Parathyroid adenoma (tissue), 2 donors: ENCODE measurements around the gene SELENOP.
"Not testable (repeated sequence)": the region's sequence is repeated elsewhere in the genome, so short reads cannot be mapped to it uniquely, and the experiment has no call there.

Source experiments
- H2AFZ ChIP-seq: fragments of 300-600 bp; sonication (generic); one replicate; pipeline ENCODE4 v1.7.0; 2017; ENCODE audit warnings: antibody characterized with exemption, mild to moderate bottlenecking
- H3K27ac ChIP-seq: fragments of 300-600 bp; sonication (generic); one replicate; pipeline ENCODE4 v1.7.0; 2017
- H3K27me3 ChIP-seq: fragments of 300-600 bp; sonication (generic); one replicate; pipeline ENCODE4 v1.7.0; 2017; ENCODE audit warnings: low read length; ENCODE audit not compliant: control insufficient read depth, insufficient read depth
- H3K36me3 ChIP-seq: fragments of 300-600 bp; sonication (generic); one replicate; pipeline ENCODE4 v1.7.0; 2017; ENCODE audit warnings: low read length; ENCODE audit not compliant: control insufficient read depth, insufficient read depth
- H3K4me1 ChIP-seq: fragments of 300-600 bp; sonication (generic); one replicate; pipeline ENCODE4 v1.7.0; 2017; ENCODE audit warnings: control low read depth
- H3K4me2 ChIP-seq: fragments of 300-600 bp; sonication (generic); one replicate; pipeline ENCODE4 v1.7.0; 2017; ENCODE audit warnings: low read length
- H3K4me3 ChIP-seq: fragments of 300-600 bp; sonication (generic); one replicate; pipeline ENCODE4 v1.7.0; 2017; ENCODE audit warnings: low read depth, low read length
- H3K79me2 ChIP-seq: fragments of 300-600 bp; sonication (generic); one replicate; pipeline ENCODE4 v1.7.0; 2017; ENCODE audit warnings: control low read depth
- H3K9ac ChIP-seq: fragments of 300-600 bp; sonication (generic); one replicate; pipeline ENCODE4 v1.7.0; 2017; ENCODE audit warnings: mild to moderate bottlenecking
- H3K9me3 ChIP-seq: fragments of 300-600 bp; sonication (generic); one replicate; pipeline ENCODE4 v1.7.0; 2017; ENCODE audit warnings: low read length; ENCODE audit not compliant: control insufficient read depth
- TF ChIP-seq, protein P1 (sequence below): fragments of 300-600 bp; sonication (generic); IDR thresholded peaks from one replicate; pipeline ENCODE4 v1.7.0; 2017; ENCODE audit warnings: antibody characterized with exemption, mild to moderate bottlenecking
- donor health status: primary hyperparathyroidism.

SELENOP gene

DNA sequence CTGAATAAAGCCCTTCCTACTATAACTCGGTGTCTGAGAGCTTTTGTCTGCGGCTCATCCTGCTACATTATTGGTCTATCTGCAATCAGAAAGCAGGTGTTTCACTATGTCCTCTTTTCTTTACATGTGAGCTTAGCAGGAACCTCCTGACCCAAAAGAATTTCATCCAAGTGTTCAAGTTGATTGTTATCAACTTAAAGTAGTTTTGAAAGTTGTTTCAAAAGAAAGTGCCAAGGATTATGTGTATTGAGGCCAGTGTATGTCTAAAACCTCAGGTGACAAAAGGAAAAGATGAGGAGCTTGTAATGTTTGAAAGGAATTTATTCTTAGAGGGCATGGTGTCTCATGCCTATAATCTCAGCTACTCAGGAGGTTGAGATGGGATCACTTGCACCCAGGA lies 8.1 kb upstream of the SELENOP start:
- Histone ChIP-seq H3K9ac (no peak overlapping the region), H3K79me2 (no peaks in the 10 kb centered on the region), H3K27me3 (no peaks in the 10 kb centered on the region), H3K27ac (no peak overlapping the region), H3K36me3 (no peaks in the 10 kb centered on the region), H3K4me1 (no peaks in the 10 kb centered on the region), H3K4me2 (no peak overlapping the region), H3K9me3 (no peaks in the 10 kb centered on the region), H2AFZ (no peak overlapping the region), H3K4me3 (no peak overlapping the region)
- TF ChIP-seq, protein P1, sequence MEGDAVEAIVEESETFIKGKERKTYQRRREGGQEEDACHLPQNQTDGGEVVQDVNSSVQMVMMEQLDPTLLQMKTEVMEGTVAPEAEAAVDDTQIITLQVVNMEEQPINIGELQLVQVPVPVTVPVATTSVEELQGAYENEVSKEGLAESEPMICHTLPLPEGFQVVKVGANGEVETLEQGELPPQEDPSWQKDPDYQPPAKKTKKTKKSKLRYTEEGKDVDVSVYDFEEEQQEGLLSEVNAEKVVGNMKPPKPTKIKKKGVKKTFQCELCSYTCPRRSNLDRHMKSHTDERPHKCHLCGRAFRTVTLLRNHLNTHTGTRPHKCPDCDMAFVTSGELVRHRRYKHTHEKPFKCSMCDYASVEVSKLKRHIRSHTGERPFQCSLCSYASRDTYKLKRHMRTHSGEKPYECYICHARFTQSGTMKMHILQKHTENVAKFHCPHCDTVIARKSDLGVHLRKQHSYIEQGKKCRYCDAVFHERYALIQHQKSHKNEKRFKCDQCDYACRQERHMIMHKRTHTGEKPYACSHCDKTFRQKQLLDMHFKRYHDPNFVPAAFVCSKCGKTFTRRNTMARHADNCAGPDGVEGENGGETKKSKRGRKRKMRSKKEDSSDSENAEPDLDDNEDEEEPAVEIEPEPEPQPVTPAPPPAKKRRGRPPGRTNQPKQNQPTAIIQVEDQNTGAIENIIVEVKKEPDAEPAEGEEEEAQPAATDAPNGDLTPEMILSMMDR, result no peak

DNA sequence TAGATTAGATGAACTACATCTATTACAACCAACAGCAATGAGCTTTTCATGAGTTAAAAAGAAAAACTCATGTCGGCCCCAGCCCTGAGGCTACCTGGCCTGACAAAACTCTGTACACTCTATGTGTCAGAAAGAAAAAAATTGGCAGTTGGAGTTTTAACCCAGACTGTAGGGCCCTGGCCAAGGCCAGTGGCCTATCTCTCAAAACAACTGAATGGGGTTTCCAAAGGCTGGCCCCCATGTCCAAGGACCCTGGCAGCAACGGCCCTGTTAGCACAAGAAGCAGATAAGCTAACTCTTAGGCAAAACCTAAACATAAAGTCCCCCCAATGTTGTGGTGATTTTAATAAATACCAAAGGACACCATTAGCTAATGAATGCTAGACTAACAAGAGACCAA lies 4.9 kb upstream of the SELENOP start:
- not testable (repeated sequence) for H3K4me1 ChIP-seq, H3K4me2 ChIP-seq, H3K9me3 ChIP-seq

DNA sequence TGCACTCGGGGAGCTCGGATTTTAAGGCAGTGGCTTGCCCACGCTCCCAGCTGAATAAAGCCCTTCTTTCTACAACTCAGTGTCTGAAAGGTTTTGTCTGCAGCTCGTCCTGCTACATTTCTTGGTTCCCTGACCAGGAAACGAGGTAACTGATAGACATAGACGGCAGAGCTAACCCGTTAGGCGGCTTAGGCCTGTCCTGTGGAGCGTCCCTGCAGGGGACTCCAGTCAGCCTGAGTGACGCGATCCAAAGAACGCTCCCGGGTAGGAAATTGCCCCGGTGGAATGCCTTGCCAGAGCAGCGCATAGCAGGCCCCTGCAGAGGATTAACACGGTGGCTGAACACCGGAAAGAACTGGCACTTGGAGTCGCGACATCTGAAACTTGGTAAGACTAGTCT lies 1.8 kb upstream of the SELENOP start:
- no peak overlapping the region for H3K4me3 ChIP-seq
- TF ChIP-seq, protein P1, result no peak
- no peak overlapping the region for H3K4me2 ChIP-seq
- H3K9me3 ChIP-seq, result no peaks in the 10 kb centered on the region
- H3K27me3 ChIP-seq, result no peaks in the 10 kb centered on the region
- no peak overlapping the region for H2AFZ ChIP-seq
- H3K79me2 ChIP-seq, result peaks cover 10% of the 10 kb centered on the region
- H3K27ac ChIP-seq, result no peak overlapping the region
- no peaks in the 10 kb centered on the region for H3K36me3 ChIP-seq
- H3K9ac ChIP-seq, result no peak overlapping the region
- H3K4me1 ChIP-seq, result peaks cover 7% of the 10 kb centered on the region

More for the DNA sequence above, 4.9 kb upstream of the SELENOP start:
- not testable (repeated sequence) for H3K79me2 ChIP-seq, H3K36me3 ChIP-seq, H3K9ac ChIP-seq, H3K27ac ChIP-seq, H3K27me3 ChIP-seq, H2AFZ ChIP-seq, H3K4me3 ChIP-seq

DNA sequence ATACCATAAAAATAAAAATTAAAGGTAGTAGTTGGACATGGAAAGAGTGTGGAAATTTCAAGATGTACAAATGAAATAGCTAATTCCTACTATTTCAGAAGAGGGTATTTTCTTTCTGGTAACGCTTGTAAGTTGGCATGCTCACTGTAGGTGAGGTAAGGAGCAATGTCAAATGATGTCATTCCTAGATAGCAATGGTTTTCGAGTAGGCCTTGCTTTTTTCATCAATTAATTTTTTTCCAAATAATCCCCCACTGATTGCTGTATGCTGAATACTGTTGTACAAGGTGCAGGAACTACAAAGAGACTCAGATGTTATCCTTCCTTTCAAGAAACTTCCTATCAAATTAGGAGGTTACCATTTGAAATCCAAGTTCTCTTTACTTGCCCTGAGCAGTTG lies 928 bp upstream of the SELENOP start:
- Histone ChIP-seq H3K27ac (peak overlapping the region; percentile 95), H3K9ac (no peak overlapping the region)

DNA sequence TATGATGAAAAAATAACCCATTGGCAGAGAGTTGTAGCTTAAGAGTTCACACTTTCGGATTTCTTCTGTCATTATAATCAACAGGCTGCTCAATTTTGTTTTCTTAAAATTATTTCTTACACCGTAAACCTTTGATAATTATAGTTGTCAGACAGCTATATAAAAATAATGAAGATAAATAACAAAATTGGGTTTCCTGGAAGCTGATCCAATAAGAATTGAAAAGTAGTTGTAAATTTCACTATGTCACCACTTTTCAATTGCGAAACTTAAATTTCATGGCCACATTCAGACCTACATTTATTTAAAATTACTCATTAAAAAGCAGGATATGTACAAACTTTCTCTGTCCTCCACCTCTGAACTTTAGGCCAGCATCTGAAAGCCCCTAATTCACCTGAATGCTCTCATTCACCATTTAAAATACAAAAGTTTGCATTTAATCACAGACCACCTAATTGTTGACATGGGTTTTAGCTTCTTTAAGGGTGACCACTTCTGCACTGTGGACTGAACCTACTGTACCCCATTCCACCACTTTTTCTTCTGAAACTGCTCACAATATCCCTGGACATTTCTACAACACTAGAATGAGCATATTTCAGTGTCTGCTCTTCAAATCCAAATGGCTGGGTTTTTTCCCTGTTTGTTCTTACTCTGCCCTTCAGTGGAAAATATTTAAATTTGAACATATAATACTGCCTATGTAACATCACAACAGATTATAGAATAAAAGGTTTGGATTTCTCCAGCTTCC lies 680 bp downstream of the SELENOP start:
- Histone ChIP-seq H3K4me1 (peaks cover 7% of the 10 kb centered on the region), H3K27ac (peak overlapping the region; percentile 95), H3K79me2 (peaks cover 10% of the 10 kb centered on the region), H2AFZ (peak overlapping the region; percentile 87), H3K4me3 (peak overlapping the region; percentile 70), H3K27me3 (no peaks in the 10 kb centered on the region), H3K9me3 (no peaks in the 10 kb centered on the region), H3K36me3 (no peaks in the 10 kb centered on the region), H3K4me2 (peak overlapping the region; percentile 90), H3K9ac (peak overlapping the region; percentile 55)
- TF ChIP-seq, protein P1, result no peak

More for the DNA sequence above, 928 bp upstream of the SELENOP start:
- Histone ChIP-seq H3K9me3 (no peaks in the 10 kb centered on the region), H3K27me3 (no peaks in the 10 kb centered on the region), H3K79me2 (peaks cover 10% of the 10 kb centered on the region), H2AFZ (peak overlapping the region; percentile 87), H3K4me3 (peak overlapping the region; percentile 70), H3K36me3 (no peaks in the 10 kb centered on the region), H3K4me2 (peak overlapping the region; percentile 90), H3K4me1 (peaks cover 7% of the 10 kb centered on the region)
- TF ChIP-seq, protein P1, result no peak
